GM19438 (cell line): ENCODE data around the gene NR6A1.

ENCODE experiments used
- ATAC-seq: cut with Tn5 transposase; IDR thresholded peaks from one replicate; pipeline ENCODE4 v1.9.1; 2021; ENCODE audit warnings: low read depth; ENCODE audit not compliant: unreplicated experiment

The NR6A1 gene

GRCh38 chr9:124697326-124698200, 73.5 kb downstream of the NR6A1 start:
- ATAC-seq, result no peak

- ATAC-seq, result no peak
Observed at GRCh38 chr9:124696101-124696500, 75.0 kb downstream of the NR6A1 start.

- no peak for ATAC-seq
Observed at GRCh38 chr9:124695280-124695890, 75.7 kb downstream of the NR6A1 start.

- ATAC-seq, result no peak
Observed at GRCh38 chr9:124694414-124695279, 76.5 kb downstream of the NR6A1 start.

- ATAC-seq, result no peak
Observed at GRCh38 chr9:124693403-124693802, 77.7 kb downstream of the NR6A1 start.

GRCh38 chr9:124688238-124688904, 82.7 kb downstream of the NR6A1 start:
- ATAC-seq, result no peak

- no peak for ATAC-seq
Observed at GRCh38 chr9:124686918-124687317, 84.2 kb downstream of the NR6A1 start.

- no peak for ATAC-seq
Observed at GRCh38 chr9:124685217-124685616, 85.9 kb downstream of the NR6A1 start.

GRCh38 chr9:124684169-124684568, 86.9 kb downstream of the NR6A1 start:
- no peak for ATAC-seq

- no peak for ATAC-seq
Observed at GRCh38 chr9:124683043-124683442, 88.1 kb downstream of the NR6A1 start.

GRCh38 chr9:124680714-124681390, 90.3 kb downstream of the NR6A1 start:
- ATAC-seq, result no peak

- ATAC-seq, result no peak
Observed at GRCh38 chr9:124680049-124680448, 91.1 kb downstream of the NR6A1 start.

GRCh38 chr9:124676159-124676551, 95.0 kb downstream of the NR6A1 start:
- ATAC-seq, result no peak

- no peak for ATAC-seq
Observed at GRCh38 chr9:124675261-124676158, 95.6 kb downstream of the NR6A1 start.

- ATAC-seq, result no peak
Observed at GRCh38 chr9:124674651-124675050, 96.5 kb downstream of the NR6A1 start.

GRCh38 chr9:124673063-124673462, 98.0 kb downstream of the NR6A1 start:
- ATAC-seq, result no peak

- ATAC-seq, result no peak
Observed at GRCh38 chr9:124671861-124672260, 99.2 kb downstream of the NR6A1 start.

GRCh38 chr9:124666642-124667041, 104.5 kb downstream of the NR6A1 start:
- no peak for ATAC-seq
